OCI-LY3 (cell line): ENCODE data around the gene ECSIT.

Source experiments
- H2AFZ ChIP-seq: fragments of 200-600, 300-600 bp; shearing (Covaris generic); 2 replicates; pipeline ENCODE4 v1.6.0; 2014; ENCODE audit warnings: antibody characterized with exemption, low read depth, low read length
- H3K27ac ChIP-seq: fragments of 200-600, 300-600 bp; sonication (generic); 2 replicates; pipeline ENCODE4 v1.5.1; 2014; ENCODE audit warnings: mild to moderate bottlenecking, low read length, moderate library complexity, mixed read lengths
- H3K27me3 ChIP-seq: fragments of 200-600, 300-600 bp; sonication (generic); 2 replicates; pipeline ENCODE4 v1.6.1; 2014; ENCODE audit warnings: low read depth, low read length, mixed read lengths
- H3K36me3 ChIP-seq: fragments of 200-600, 300-600 bp; sonication (generic); replicated peaks from 2 replicates; pipeline ENCODE3; 2014; ENCODE audit warnings: low read depth, low read length, mixed read lengths
- H3K4me1 ChIP-seq: fragments of 300-600, 200-600 bp; sonication (generic); 2 replicates; pipeline ENCODE4 v1.6.1; 2014; ENCODE audit warnings: low read length, mixed read lengths
- H3K4me2 ChIP-seq: fragments of 200-600, 300-600 bp; sonication (generic); 2 replicates; pipeline ENCODE4 v1.6.1; 2014; ENCODE audit warnings: low read length, mixed read lengths
- H3K4me3 ChIP-seq: fragments of 300-600, 200-600 bp; sonication (generic); 2 replicates; pipeline ENCODE4 v1.5.1; 2014; ENCODE audit warnings: antibody characterized with exemption, mild to moderate bottlenecking, low read length, moderate library complexity
- H3K79me2 ChIP-seq: fragments of 300-600, 200-600 bp; shearing (Covaris generic); 2 replicates; pipeline ENCODE4 v1.6.1; 2014; ENCODE audit warnings: mild to moderate bottlenecking, low read length, mixed read lengths
- H3K9ac ChIP-seq: fragments of 300-600, 200-600 bp; shearing (Covaris generic); 2 replicates; pipeline ENCODE4 v1.6.0; 2014; ENCODE audit warnings: mild to moderate bottlenecking, low read length, moderate library complexity
- H3K9me3 ChIP-seq: fragments of 200-600, 300-600 bp; shearing (Covaris generic); 2 replicates; pipeline ENCODE4 v1.6.1; 2014; ENCODE audit warnings: low read length, mixed read lengths; ENCODE audit not compliant: insufficient read depth
- H4K20me1 ChIP-seq: fragments of 200-600, 300-600 bp; sonication (generic); 2 replicates; pipeline ENCODE4 v1.6.1; 2016; ENCODE audit warnings: low read length, mixed read lengths; ENCODE audit not compliant: insufficient read depth
- EZH2phosphoT487 ChIP-seq: fragments of 200-600 bp; shearing (Covaris generic); IDR thresholded peaks from 2 replicates; pipeline ENCODE4 v1.6.1; 2018; ENCODE audit warnings: antibody characterized with exemption, mixed run types, low read depth
- TF ChIP-seq, protein P1 (sequence below): fragments of 200-600, 300-600 bp; sonication (generic); IDR thresholded peaks from 2 replicates; pipeline ENCODE4 v1.5.1; 2014; ENCODE audit warnings: antibody characterized with exemption, low read length, low read depth

Gene ECSIT

DNA sequence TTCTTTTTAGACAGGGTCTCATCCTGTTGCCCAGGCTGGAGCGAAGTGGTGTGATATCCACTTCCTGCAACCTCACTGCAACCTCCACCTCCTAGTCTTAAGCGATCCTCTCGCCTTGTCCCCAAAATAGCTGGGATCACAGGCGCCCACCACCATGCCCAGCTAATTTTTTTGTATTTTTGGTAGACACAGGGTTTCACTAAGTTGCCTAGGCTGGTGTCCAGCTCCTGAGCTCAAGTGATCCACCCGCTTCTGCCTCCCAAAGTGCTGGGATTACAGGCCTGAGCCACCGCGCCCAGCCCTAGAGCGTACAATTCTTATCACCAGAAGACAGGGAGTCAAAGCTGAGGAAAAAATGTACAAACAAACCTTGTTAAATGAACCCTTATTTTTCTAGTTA lies 34.6 kb upstream of the ECSIT start:
- peaks cover 9% of the 10 kb centered on the region for H3K79me2 ChIP-seq
- H3K27ac ChIP-seq, result no peak overlapping the region
- no peaks in the 10 kb centered on the region for H4K20me1 ChIP-seq
- no peaks in the 10 kb centered on the region for H3K9me3 ChIP-seq
- no peak overlapping the region for H2AFZ ChIP-seq
- peaks cover 3% of the 10 kb centered on the region for H3K36me3 ChIP-seq
- no peaks in the 10 kb centered on the region for H3K27me3 ChIP-seq
- H3K4me2 ChIP-seq, result no peak overlapping the region
- no peak overlapping the region for H3K9ac ChIP-seq
- peaks cover 32% of the 10 kb centered on the region for H3K4me1 ChIP-seq
- no peak overlapping the region for H3K4me3 ChIP-seq
- TF ChIP-seq EZH2phosphoT487, result no peak
- TF ChIP-seq, protein P1, sequence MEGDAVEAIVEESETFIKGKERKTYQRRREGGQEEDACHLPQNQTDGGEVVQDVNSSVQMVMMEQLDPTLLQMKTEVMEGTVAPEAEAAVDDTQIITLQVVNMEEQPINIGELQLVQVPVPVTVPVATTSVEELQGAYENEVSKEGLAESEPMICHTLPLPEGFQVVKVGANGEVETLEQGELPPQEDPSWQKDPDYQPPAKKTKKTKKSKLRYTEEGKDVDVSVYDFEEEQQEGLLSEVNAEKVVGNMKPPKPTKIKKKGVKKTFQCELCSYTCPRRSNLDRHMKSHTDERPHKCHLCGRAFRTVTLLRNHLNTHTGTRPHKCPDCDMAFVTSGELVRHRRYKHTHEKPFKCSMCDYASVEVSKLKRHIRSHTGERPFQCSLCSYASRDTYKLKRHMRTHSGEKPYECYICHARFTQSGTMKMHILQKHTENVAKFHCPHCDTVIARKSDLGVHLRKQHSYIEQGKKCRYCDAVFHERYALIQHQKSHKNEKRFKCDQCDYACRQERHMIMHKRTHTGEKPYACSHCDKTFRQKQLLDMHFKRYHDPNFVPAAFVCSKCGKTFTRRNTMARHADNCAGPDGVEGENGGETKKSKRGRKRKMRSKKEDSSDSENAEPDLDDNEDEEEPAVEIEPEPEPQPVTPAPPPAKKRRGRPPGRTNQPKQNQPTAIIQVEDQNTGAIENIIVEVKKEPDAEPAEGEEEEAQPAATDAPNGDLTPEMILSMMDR, result no peak

DNA sequence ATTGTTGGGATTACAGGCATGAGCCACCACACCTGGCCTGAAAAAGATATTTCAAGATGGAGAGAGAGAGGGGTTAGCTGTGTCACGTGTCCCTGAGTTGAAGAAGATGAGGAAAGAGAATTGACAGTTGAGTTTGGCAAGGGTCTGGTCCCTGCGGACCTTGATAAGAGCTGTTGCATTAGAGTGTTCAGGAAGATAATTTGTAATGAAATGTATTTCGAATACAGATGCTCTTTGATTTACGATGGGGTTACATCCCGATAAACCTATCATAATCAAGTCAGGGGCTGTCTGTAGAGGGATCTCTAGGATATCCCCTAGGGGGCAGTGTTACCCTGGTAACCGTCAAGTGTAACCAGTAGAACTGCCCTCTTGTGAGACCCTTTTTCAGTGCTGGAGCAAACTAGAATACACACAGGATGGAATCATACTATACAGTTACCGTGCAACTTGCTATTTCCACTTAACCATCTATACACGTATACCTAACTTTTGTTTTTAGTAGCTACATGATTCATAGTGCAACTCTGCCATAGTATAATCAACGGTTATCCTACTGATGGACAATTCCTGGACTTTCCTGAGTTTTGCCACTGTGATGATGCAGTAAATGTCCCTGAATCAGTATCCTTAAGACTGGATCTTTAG lies 31.6 kb upstream of the ECSIT start:
- Histone ChIP-seq H3K9me3 (no peaks in the 10 kb centered on the region), H3K4me3 (peak overlapping the region; percentile 79), H3K27ac (peak overlapping the region; percentile 24), H3K27me3 (no peaks in the 10 kb centered on the region), H3K4me1 (peaks cover 27% of the 10 kb centered on the region), H3K9ac (peak overlapping the region; percentile 65), H3K36me3 (no peaks in the 10 kb centered on the region), H3K79me2 (peaks cover 26% of the 10 kb centered on the region), H4K20me1 (peaks cover 18% of the 10 kb centered on the region; the same call in 1 of the 2 replicates), H2AFZ (no peak overlapping the region), H3K4me2 (peak overlapping the region; percentile 86)
- TF ChIP-seq, protein P1, result peak; percentile 94
- TF ChIP-seq EZH2phosphoT487, result no peak

DNA sequence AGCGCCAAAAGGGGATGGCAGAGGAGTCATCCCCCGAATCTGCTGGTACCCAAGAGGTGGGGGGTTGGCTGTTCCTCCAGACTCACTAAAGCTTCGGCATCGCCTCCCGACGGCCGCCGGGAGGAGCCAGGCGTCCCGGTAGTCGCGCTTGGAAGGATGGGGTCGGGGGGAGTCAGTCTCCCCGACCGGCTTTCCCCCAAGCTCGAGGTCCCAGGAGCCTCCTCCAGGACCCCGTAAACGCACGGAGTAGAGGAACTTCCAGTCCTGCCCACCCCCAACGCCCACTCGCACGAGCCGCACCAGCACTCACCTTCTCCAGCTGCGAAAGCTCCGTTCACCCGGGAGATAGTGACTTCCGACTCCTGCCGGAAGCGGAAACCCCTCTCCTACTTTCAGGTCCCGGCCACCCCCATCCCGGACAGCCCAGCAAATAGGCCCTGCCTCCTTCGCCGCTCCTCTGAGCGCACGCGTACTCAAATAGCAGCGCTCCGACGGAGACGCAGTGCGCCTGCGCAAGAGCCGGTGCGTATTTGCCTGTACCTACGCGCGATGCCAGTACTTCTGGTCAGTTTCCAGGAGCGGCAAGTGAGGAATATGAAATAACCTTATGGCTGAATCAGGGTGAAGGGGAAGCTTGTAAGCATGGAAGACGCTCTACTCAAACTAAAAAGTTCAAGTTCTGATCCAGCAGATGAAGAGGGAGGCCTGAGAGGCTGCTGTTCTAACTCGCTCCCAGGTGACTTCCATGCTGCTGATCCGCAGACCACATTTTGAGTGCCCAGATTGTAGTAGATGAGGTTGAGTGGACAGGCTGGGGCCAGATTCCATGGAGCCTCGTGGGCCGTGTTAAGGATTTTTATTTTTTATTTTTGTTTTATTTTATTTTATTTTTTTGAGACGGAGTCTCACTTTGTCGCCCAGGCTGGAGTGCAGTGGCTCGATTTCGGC lies 30.2 kb upstream of the ECSIT start, which contains the start of gene ELOF1:
Gene ELOF1, minus strand, starts transcription at position 350 of the 948 bp plus-strand sequence. CDS start 4,883 bp downstream, outside the sequence.
- H3K27me3 ChIP-seq, result no peaks in the 10 kb centered on the region
- H3K79me2 ChIP-seq, result peaks cover 31% of the 10 kb centered on the region
- H3K4me2 ChIP-seq, result peak within 1 kb of the TSS; percentile 86
- peaks cover 27% of the 10 kb centered on the region; the same call in 1 of the 2 replicates for H4K20me1 ChIP-seq
- no peaks in the 10 kb centered on the region for H3K9me3 ChIP-seq
- peaks cover 28% of the 10 kb centered on the region for H3K4me1 ChIP-seq
- H3K9ac ChIP-seq, result peak within 1 kb of the TSS; percentile 68
- peaks cover 5% of the 10 kb centered on the region for H3K36me3 ChIP-seq
- H2AFZ ChIP-seq, result peak within 1 kb of the TSS; percentile 31; the same call in 1 of the 2 replicates
- H3K27ac ChIP-seq, result peak within 1 kb of the TSS; percentile 25
- peak within 1 kb of the TSS; percentile 79 for H3K4me3 ChIP-seq
- TF ChIP-seq EZH2phosphoT487, result no peak
- TF ChIP-seq, protein P1, result peak; percentile 14; the same call in 1 of the 2 replicates
